ENCODE results near the gene CCNYL1. TPM values are rescaled to one million over a fixed set of nuclear protein-coding genes. Genes with fewer than 3 reads are reported as not detected.

The CCNYL1 gene
- total and polyA plus RNA-seq, 7 donors = 6.1 to 15.7 (median 7.7) TPM

DNA sequence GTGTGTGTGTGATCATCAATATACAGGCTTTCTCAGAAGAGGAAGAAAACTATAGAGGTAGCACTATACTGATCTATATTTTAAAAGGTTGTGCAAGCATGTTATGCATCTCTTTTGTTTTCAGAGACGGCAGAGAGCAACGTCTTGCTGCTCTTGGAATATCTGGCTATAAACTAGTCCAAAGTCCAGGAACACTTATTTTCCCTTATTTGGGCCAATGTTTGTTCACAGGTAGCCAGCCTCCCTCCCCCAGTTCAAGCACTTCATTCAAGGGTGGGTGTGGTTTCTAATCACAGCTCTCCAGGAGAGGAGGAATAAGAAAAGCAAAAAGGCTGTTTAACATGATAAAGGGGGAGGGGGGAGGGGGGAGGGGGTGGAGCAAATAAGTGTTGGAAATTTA lies 54.1 kb downstream of the CCNYL1 start:
- no peak overlapping the region for H3K4me3 ChIP-seq
- 52 to 72% (median 59%) methylated on average over 2 of the region's 2 CpGs for WGBS, 3 donors
- intact Hi-C loops (cut with DNase I) = loop anchor here (5.0 kb wide), 2 partner anchors 207 to 262 kb away; partner anchors contain the start of gene PLEKHM3 (in 2 of the 2)
- peaks cover 30% of the 10 kb centered on the region for H3K4me1 ChIP-seq
- H3K27me3 ChIP-seq (ENCODE audit: insufficient read depth in 3 of 3, low read length in 2 of 3) = no peaks in the 10 kb centered on the region
- ATAC-seq (no peak), DNase-seq (no peak)
- H3K9me3 ChIP-seq = no peaks in the 10 kb centered on the region
- peaks cover 0 to 17% of the 10 kb centered on the region in 2 donors for H3K36me3 ChIP-seq (ENCODE audit: insufficient read depth in 1 of 2, low read depth in 1 of 2)
- TF ChIP-seq, protein P1, sequence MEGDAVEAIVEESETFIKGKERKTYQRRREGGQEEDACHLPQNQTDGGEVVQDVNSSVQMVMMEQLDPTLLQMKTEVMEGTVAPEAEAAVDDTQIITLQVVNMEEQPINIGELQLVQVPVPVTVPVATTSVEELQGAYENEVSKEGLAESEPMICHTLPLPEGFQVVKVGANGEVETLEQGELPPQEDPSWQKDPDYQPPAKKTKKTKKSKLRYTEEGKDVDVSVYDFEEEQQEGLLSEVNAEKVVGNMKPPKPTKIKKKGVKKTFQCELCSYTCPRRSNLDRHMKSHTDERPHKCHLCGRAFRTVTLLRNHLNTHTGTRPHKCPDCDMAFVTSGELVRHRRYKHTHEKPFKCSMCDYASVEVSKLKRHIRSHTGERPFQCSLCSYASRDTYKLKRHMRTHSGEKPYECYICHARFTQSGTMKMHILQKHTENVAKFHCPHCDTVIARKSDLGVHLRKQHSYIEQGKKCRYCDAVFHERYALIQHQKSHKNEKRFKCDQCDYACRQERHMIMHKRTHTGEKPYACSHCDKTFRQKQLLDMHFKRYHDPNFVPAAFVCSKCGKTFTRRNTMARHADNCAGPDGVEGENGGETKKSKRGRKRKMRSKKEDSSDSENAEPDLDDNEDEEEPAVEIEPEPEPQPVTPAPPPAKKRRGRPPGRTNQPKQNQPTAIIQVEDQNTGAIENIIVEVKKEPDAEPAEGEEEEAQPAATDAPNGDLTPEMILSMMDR (IDR thresholded peaks at IDR 0.05) = no peak
- no peak overlapping the region for H3K27ac ChIP-seq

DNA sequence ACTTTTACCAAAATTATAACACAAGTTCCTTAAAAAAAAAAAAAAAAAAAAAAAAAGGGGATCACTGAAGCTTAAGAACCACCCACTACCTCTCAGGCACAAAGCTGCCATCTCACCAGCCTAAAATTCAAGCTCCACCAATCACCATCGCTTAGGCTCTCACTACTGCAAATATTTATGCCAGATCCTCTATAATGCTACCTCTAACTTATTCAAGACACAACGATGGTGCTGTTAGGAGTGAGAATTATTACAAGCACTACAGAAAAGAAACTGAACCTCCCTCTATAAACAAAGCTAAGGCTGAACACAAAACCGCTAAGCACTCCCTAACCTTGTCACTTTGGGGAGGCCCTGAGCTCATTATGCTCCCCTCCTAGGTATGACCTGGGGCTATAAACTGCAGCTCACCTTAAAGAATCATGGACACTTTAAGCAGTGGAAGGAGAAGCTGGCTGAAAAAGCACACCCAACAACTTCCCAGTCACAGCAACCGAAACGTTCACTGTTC lies 54.7 kb downstream of the CCNYL1 start:
- intact Hi-C loops (cut with DNase I) = loop anchor here (5.0 kb wide), 2 partner anchors 206 to 261 kb away; partner anchors contain the start of gene PLEKHM3 (in 2 of the 2)
- Histone ChIP-seq H3K27ac (no peak overlapping the region), H3K9me3 (no peaks in the 10 kb centered on the region), H3K4me3 (no peak overlapping the region), H3K36me3 (ENCODE audit: insufficient read depth in 1 of 2, low read depth in 1 of 2) (peaks cover 0 to 17% of the 10 kb centered on the region in 2 donors), H3K4me1 (peaks cover 30% of the 10 kb centered on the region), H3K27me3 (ENCODE audit: insufficient read depth in 3 of 3, low read length in 2 of 3) (no peaks in the 10 kb centered on the region)
- ATAC-seq (no peak), DNase-seq (no peak)
- TF ChIP-seq, protein P1 (IDR thresholded peaks at IDR 0.05) = no peak
- 63 to 71% (median 67%) methylated on average over 5 of the region's 5 CpGs for WGBS, 3 donors

DNA sequence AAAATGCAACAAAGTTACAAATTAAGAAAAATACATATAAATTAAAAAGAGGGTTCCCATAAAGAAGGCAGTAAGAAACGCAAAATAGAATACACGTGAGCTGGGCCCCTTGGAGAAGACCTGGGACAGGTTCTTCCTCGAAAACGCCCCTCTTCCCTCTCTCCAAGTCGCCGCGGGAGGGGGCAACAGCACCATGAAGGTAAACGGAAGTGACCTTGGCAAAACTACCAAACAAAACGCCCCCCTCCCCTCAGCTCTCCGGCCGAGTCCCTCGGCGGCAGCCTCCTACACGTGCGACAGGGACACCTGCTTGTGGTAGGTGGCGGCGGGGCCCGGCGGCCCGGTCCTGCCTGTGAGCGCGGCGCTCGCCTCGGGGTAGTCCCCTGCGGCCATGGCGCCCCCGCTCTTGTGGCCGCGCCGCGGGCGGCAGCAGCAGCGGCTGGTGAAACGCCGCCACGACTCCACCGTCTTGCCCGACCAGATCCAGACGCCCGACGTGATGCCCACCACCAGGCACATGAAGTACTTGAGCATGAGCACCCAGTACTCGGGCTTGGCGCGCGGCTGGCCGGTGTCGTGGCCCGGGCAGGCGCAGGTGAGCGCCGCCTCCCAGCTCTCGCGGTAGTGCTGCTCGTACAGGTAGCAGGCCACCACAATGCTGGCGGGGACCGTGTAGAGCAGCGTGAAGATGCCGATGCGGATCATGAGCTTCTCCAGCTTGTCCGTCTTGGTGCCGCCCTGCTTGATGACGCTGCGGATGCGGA lies 55.4 kb downstream of the CCNYL1 start:
- Histone ChIP-seq H3K27ac (no peak overlapping the region), H3K4me3 (no peak overlapping the region), H3K4me1 (peaks cover 30% of the 10 kb centered on the region), H3K27me3 (ENCODE audit: insufficient read depth in 3 of 3, low read length in 2 of 3) (no peaks in the 10 kb centered on the region), H3K36me3 (ENCODE audit: insufficient read depth in 1 of 2, low read depth in 1 of 2) (peaks cover 0 to 17% of the 10 kb centered on the region in 2 donors), H3K9me3 (no peaks in the 10 kb centered on the region)
- WGBS, 3 donors = 74 to 82% (median 77%) methylated on average over 43 to 65 of the region's 65 CpGs
- intact Hi-C loops (cut with DNase I) = loop anchor here (5.0 kb wide), 2 partner anchors 205 to 260 kb away; partner anchors contain the start of gene PLEKHM3 (in 2 of the 2)
- TF ChIP-seq, protein P1 (IDR thresholded peaks at IDR 0.05) = no peak
- DNase-seq (no peak), ATAC-seq (no peak)

DNA sequence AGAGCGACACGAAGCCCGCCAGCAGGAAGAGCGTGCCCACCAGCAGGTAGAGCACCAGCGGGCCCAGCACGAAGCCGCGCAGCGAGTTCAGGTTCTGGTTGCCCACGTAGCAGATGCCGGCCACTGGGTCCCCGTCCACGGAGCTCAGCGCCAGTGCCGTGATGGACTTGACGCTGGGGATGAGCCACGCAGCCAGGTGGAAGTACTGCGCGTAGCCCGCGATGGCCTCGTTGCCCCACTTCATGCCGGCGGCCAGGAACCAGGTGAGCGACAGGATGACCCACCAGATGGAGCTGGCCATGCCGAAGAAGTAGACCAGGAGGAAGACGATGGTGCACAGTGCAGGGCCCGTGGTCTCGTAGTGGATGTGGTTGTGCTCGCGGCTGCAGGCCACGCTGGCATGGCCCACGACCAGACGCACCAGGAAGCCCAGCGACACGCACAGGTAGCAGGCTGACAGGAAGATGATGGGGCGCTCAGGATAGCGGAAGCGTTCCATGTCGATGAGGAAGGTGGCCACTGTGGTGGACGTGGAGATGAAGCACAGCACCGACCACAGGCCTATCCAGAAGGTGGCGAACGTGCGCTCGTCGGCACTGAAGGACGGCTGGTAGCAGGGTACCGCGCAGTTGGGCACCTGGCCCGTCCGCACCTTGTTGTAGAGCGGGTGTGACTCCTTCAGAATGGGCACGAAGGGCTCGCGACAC lies 56.2 kb downstream of the CCNYL1 start:
- peak; percentile 28 to 71 for DNase-seq
- WGBS, 3 donors = 73 to 76% (median 73%) methylated on average over 55 to 56 of the region's 56 CpGs
- intact Hi-C loops (cut with DNase I) = loop anchor here (5.0 kb wide), 2 partner anchors 205 to 260 kb away; partner anchors contain the start of gene PLEKHM3 (in 2 of the 2)
- Histone ChIP-seq H3K36me3 (ENCODE audit: insufficient read depth in 1 of 2, low read depth in 1 of 2) (peaks cover 0 to 13% of the 10 kb centered on the region in 2 donors), H3K4me3 (peak overlapping the region; percentile 93), H3K27ac (peak overlapping the region; percentile 86), H3K9me3 (no peaks in the 10 kb centered on the region), H3K4me1 (peaks cover 30% of the 10 kb centered on the region), H3K27me3 (ENCODE audit: insufficient read depth in 3 of 3, low read length in 2 of 3) (no peaks in the 10 kb centered on the region)
- TF ChIP-seq, protein P1 (IDR thresholded peaks at IDR 0.05) = peak; percentile 20
- no peak for ATAC-seq

Data from psoas muscle (tissue), 8 donors.